ENCODE measurements around the gene SUSD4. TPM values are rescaled to one million over a fixed set of nuclear protein-coding genes. Genes with fewer than 3 reads are reported as not detected.

Gene SUSD4
- total RNA-seq, 1 experiment from 2014 or later, result 7.2 TPM

GRCh38 chr1:223261914-223262313 is 102.1 kb downstream of the SUSD4 start:
- peaks cover 8% of the 10 kb centered on the region for H3K4me1 Mint-ChIP-seq (ENCODE audit: low read depth, unreplicated experiment)
- H3K27me3 Mint-ChIP-seq (ENCODE audit: unreplicated experiment), result peaks cover 14% of the 10 kb centered on the region
- no peak overlapping the region for H3K4me3 Mint-ChIP-seq (ENCODE audit: low read depth, unreplicated experiment)
- no peaks in the 10 kb centered on the region for H3K36me3 Mint-ChIP-seq (ENCODE audit: insufficient read depth, unreplicated experiment)
- CTCF ChIA-PET, result no interaction called here
- no peak for TF ChIP-seq CTCF (IDR thresholded peaks at IDR 0.05; ENCODE audit: unreplicated experiment)
- no TSS peak for BruUV-seq (replicated peaks)
- H3K27ac Mint-ChIP-seq (ENCODE audit: unreplicated experiment), result no peak overlapping the region
- intact Hi-C loops (cut with micrococcal nuclease; ENCODE audit: unreplicated experiment), result no loop called here
- DNase-seq, result no peak
- H3K9me3 Mint-ChIP-seq (ENCODE audit: low read depth, unreplicated experiment), result no peaks in the 10 kb centered on the region

GRCh38 chr1:223260712-223261111 is 103.3 kb downstream of the SUSD4 start:
- CTCF ChIA-PET, result no interaction called here
- Mint-ChIP-seq H3K36me3 (ENCODE audit: insufficient read depth, unreplicated experiment) (no peaks in the 10 kb centered on the region), H3K27me3 (ENCODE audit: unreplicated experiment) (peaks cover 14% of the 10 kb centered on the region), H3K27ac (ENCODE audit: unreplicated experiment) (no peak overlapping the region), H3K4me1 (ENCODE audit: low read depth, unreplicated experiment) (peaks cover 8% of the 10 kb centered on the region), H3K4me3 (ENCODE audit: low read depth, unreplicated experiment) (no peak overlapping the region), H3K9me3 (ENCODE audit: low read depth, unreplicated experiment) (no peaks in the 10 kb centered on the region)
- BruUV-seq (replicated peaks), result no TSS peak
- intact Hi-C loops (cut with micrococcal nuclease; ENCODE audit: unreplicated experiment), result no loop called here
- TF ChIP-seq CTCF (IDR thresholded peaks at IDR 0.05; ENCODE audit: unreplicated experiment), result no peak
- no peak for DNase-seq

GRCh38 chr1:223259462-223259861 is 104.5 kb downstream of the SUSD4 start:
- CTCF ChIA-PET, result interaction anchor here (0.5 to 1.1 kb wide), 2 partner anchors 126 to 521 kb away, joined by 3 to 5 read pairs; no protein-coding TSS in a partner anchor
- peaks cover 14% of the 10 kb centered on the region for H3K27me3 Mint-ChIP-seq (ENCODE audit: unreplicated experiment)
- no peak overlapping the region for H3K27ac Mint-ChIP-seq (ENCODE audit: unreplicated experiment)

GRCh38 chr1:223258751-223259198 is 105.2 kb downstream of the SUSD4 start:
- H3K27me3 Mint-ChIP-seq (ENCODE audit: unreplicated experiment), result peaks cover 14% of the 10 kb centered on the region

More at GRCh38 chr1:223259462-223259861, 104.5 kb downstream of the SUSD4 start:
- Mint-ChIP-seq H3K4me1 (ENCODE audit: low read depth, unreplicated experiment) (peaks cover 8% of the 10 kb centered on the region), H3K36me3 (ENCODE audit: insufficient read depth, unreplicated experiment) (no peaks in the 10 kb centered on the region), H3K9me3 (ENCODE audit: low read depth, unreplicated experiment) (no peaks in the 10 kb centered on the region), H3K4me3 (ENCODE audit: low read depth, unreplicated experiment) (no peak overlapping the region)
- DNase-seq, result no peak
- intact Hi-C loops (cut with micrococcal nuclease; ENCODE audit: unreplicated experiment), result no loop called here
- TF ChIP-seq CTCF (IDR thresholded peaks at IDR 0.05; ENCODE audit: unreplicated experiment), result no peak
- no TSS peak for BruUV-seq (replicated peaks)

More at GRCh38 chr1:223258751-223259198, 105.2 kb downstream of the SUSD4 start:
- Mint-ChIP-seq H3K27ac (ENCODE audit: unreplicated experiment) (no peak overlapping the region), H3K36me3 (ENCODE audit: insufficient read depth, unreplicated experiment) (no peaks in the 10 kb centered on the region), H3K4me1 (ENCODE audit: low read depth, unreplicated experiment) (peaks cover 8% of the 10 kb centered on the region), H3K4me3 (ENCODE audit: low read depth, unreplicated experiment) (no peak overlapping the region), H3K9me3 (ENCODE audit: low read depth, unreplicated experiment) (no peaks in the 10 kb centered on the region)
- TF ChIP-seq CTCF (IDR thresholded peaks at IDR 0.05; ENCODE audit: unreplicated experiment), result no peak
- intact Hi-C loops (cut with micrococcal nuclease; ENCODE audit: unreplicated experiment), result no loop called here
- no TSS peak for BruUV-seq (replicated peaks)
- DNase-seq, result peak; percentile 66
- CTCF ChIA-PET, result interaction anchor here (0.5 to 1.1 kb wide), 2 partner anchors 125 to 520 kb away, joined by 3 to 5 read pairs; no protein-coding TSS in a partner anchor
